Neural crest cell (in vitro differentiated cells): ENCODE data around the gene PEX5L. TPM values are rescaled to one million over a fixed set of nuclear protein-coding genes. Genes with fewer than 3 reads are reported as not detected.
A peak's percentile ranks its signal among the peaks of the same experiment; 100 is the strongest.

Source experiments
- DNase-seq: peaks from one replicate; pipeline ENCODE4 v3.0.0; 2021; ENCODE audit warnings: low read depth, mixed read lengths, low spot score
- H3K27ac Mint-ChIP-seq: one replicate; pipeline ENCODE4 v1.8.0; 2021; ENCODE audit warnings: mild to moderate bottlenecking, mixed read lengths; ENCODE audit not compliant: unreplicated experiment
- H3K27me3 Mint-ChIP-seq: 2 replicates; pipeline ENCODE4 v1.8.0; 2021; ENCODE audit warnings: low read depth, mild to moderate bottlenecking, mixed read lengths
- H3K36me3 Mint-ChIP-seq: 2 replicates; pipeline ENCODE4 v1.8.0; 2021; ENCODE audit warnings: low read depth, mild to moderate bottlenecking, mixed read lengths
- H3K4me1 Mint-ChIP-seq: 2 replicates; pipeline ENCODE4 v1.8.0; 2021; ENCODE audit warnings: mixed read lengths
- H3K4me3 Mint-ChIP-seq: one replicate; pipeline ENCODE4 v1.8.0; 2021; ENCODE audit warnings: mild to moderate bottlenecking, mixed read lengths
- H3K9me3 Mint-ChIP-seq: 2 replicates; pipeline ENCODE4 v1.8.0; 2021; ENCODE audit warnings: mixed read lengths
- total RNA-seq: library from RNA; stranded (reverse); gene quantifications from 2 replicates; pipeline ENCODE4 v1.2.1, GENCODE V29; 2021
- TF ChIP-seq, protein P1 (sequence below): fragments of 200-600 bp; sonication (generic); conservative IDR thresholded peaks from 2 replicates; pipeline ENCODE4 v1.5.0; 2021; ENCODE audit warnings: antibody characterized with exemption, mild to moderate bottlenecking

PEX5L gene
- total RNA-seq, 1 donor from 2014 or later: 0.96 TPM

DNA sequence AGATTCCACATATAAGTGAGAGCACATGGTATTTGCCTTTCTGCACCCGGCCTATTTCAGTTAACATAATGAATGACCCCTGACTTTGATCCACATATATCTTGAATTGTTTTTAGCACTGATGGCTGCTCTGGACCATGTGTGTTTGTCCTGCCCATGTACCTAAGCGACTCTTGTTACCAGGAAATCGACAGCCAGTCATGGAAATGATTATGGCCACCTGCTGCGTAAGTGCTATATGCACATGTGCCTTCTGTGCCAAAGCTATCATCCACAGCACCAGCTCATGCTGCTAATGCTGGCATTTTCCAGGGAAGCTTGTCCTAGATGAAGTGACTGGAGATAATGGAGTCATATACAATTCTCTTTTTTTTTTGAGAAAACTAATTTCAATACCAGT, 103.7 kb downstream of the PEX5L start:
- Mint-ChIP-seq H3K9me3 (no peaks in the 10 kb centered on the region), H3K27me3 (peaks cover 2% of the 10 kb centered on the region), H3K36me3 (no peaks in the 10 kb centered on the region), H3K4me3 (no peak overlapping the region), H3K4me1 (no peaks in the 10 kb centered on the region), H3K27ac (no peak overlapping the region)
- TF ChIP-seq, protein P1, sequence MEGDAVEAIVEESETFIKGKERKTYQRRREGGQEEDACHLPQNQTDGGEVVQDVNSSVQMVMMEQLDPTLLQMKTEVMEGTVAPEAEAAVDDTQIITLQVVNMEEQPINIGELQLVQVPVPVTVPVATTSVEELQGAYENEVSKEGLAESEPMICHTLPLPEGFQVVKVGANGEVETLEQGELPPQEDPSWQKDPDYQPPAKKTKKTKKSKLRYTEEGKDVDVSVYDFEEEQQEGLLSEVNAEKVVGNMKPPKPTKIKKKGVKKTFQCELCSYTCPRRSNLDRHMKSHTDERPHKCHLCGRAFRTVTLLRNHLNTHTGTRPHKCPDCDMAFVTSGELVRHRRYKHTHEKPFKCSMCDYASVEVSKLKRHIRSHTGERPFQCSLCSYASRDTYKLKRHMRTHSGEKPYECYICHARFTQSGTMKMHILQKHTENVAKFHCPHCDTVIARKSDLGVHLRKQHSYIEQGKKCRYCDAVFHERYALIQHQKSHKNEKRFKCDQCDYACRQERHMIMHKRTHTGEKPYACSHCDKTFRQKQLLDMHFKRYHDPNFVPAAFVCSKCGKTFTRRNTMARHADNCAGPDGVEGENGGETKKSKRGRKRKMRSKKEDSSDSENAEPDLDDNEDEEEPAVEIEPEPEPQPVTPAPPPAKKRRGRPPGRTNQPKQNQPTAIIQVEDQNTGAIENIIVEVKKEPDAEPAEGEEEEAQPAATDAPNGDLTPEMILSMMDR: no peak
- DNase-seq: no peak

DNA sequence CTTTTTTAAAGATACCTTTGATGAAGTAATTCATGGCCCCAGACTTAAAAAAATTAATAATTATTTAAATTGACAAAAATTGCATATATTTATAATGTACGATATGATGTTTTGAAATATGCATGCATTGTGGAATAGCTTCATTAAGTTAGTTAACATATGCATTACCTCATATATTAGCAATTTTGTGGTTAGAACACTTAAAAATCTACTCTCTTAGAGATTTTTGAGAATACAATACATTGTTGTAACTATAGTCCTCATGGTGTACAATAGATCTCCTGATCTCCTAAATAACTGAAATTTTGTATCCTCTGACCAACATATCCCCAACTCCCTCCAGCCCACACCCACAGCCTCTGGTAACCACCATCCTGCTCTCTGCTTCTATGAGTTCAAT, 104.1 kb downstream of the PEX5L start:
- H3K36me3 Mint-ChIP-seq: no peaks in the 10 kb centered on the region
- no peak for DNase-seq
- H3K4me1 Mint-ChIP-seq: no peaks in the 10 kb centered on the region
- no peaks in the 10 kb centered on the region for H3K9me3 Mint-ChIP-seq
- no peak overlapping the region for H3K27ac Mint-ChIP-seq
- H3K4me3 Mint-ChIP-seq: no peak overlapping the region
- no peaks in the 10 kb centered on the region for H3K27me3 Mint-ChIP-seq
- TF ChIP-seq, protein P1: no peak

DNA sequence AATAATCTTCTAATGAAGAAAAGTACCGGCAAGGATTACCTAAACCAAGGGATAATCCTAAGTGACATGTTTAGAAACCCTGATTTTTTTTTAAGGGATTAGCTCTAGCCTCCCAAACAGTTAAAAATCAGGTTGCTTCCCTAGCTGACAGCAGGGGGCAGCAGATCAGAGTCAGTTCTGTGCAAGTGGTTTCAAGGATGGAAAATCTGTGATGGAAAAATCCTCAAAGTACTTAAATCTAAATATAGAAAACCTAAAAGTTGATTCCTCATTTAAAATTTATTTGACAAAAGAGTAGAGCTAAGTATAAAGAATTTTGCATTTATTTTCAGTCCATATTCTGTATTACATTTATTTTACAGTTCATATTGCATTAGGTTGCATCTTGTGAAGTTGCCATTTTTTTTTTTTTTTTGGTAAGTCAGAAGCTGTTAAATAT, 107.6 kb downstream of the PEX5L start:
- H3K9me3 Mint-ChIP-seq: no peaks in the 10 kb centered on the region
- no peaks in the 10 kb centered on the region for H3K4me1 Mint-ChIP-seq

DNA sequence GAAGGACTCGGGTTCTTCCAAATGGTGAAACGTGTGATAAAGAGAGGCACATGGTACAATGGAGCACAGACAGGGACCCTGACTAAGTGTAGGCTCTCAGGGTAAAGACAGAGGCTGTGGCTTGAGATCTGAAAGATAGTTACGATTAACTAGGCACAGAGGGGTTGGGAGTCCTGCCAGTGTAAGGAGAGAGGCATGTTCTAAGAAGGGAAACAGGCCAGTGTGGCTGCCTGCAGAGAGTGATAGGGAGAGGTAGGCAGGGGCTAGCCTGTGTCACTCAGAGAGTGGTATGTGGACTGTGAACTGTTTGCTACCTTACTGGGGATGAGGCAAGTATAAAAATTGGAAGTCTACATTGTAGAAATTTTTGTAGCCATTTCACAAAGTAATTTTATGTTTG, 109.5 kb downstream of the PEX5L start:
- H3K27me3 Mint-ChIP-seq: no peaks in the 10 kb centered on the region
- no peak for DNase-seq
- no peaks in the 10 kb centered on the region for H3K4me1 Mint-ChIP-seq
- peak overlapping the region; percentile 29 for H3K27ac Mint-ChIP-seq
- TF ChIP-seq, protein P1: no peak
- H3K9me3 Mint-ChIP-seq: no peaks in the 10 kb centered on the region
- H3K4me3 Mint-ChIP-seq: no peak overlapping the region
- no peaks in the 10 kb centered on the region for H3K36me3 Mint-ChIP-seq

More for the DNA sequence above, 107.6 kb downstream of the PEX5L start:
- H3K4me3 Mint-ChIP-seq: no peak overlapping the region
- no peak overlapping the region for H3K27ac Mint-ChIP-seq
- TF ChIP-seq, protein P1: peak; percentile 89
- H3K36me3 Mint-ChIP-seq: no peaks in the 10 kb centered on the region
- peak; percentile 64 for DNase-seq
- no peaks in the 10 kb centered on the region for H3K27me3 Mint-ChIP-seq

DNA sequence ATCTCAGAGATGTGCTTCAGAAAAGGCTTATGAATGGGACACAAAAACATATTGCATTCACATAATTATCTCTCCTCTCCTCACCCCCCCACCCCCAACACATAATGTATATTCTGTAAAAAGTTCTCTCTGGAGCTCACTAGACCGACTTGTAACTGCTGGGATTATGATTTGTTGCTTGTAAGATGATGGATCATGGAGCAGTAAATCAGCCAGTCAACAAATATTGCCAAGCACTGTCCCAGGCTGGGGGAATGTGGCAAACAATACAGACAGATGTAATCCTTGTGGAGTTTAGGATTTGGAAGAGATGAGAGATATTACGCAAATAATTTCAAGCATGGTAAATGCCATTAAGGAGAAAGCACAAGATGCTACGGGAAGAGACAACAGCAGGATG, 114.8 kb downstream of the PEX5L start:
- no peak overlapping the region for H3K27ac Mint-ChIP-seq
- no peak for DNase-seq
- H3K9me3 Mint-ChIP-seq: no peaks in the 10 kb centered on the region
- no peak overlapping the region for H3K4me3 Mint-ChIP-seq
- TF ChIP-seq, protein P1: no peak
- no peaks in the 10 kb centered on the region for H3K36me3 Mint-ChIP-seq
- no peaks in the 10 kb centered on the region for H3K27me3 Mint-ChIP-seq
- no peaks in the 10 kb centered on the region for H3K4me1 Mint-ChIP-seq

DNA sequence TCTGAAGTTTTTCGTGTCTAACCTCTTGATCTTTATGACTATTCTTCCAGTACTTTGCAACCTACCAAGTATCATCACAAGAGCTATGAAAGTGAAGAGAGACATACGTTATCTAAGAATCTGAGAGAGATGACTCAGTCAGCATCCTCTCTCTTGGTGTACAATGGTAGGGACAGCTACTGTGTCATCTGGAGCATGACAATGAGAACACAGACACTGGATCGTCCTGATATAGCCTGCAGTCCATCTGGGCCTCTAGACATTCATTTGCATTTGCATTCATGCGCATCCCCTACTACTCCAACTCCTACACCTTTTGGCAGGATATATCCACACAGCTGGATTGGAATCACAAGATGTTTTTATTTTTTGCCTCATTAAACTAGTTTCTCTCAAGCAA, 115.2 kb downstream of the PEX5L start:
- Mint-ChIP-seq H3K36me3 (no peaks in the 10 kb centered on the region), H3K27ac (no peak overlapping the region), H3K4me3 (no peak overlapping the region), H3K4me1 (no peaks in the 10 kb centered on the region), H3K27me3 (no peaks in the 10 kb centered on the region), H3K9me3 (no peaks in the 10 kb centered on the region)
- TF ChIP-seq, protein P1: no peak
- no peak for DNase-seq
